ENCODE results near the gene ANKRD44.

Gene ANKRD44

GRCh38 chr2:197236159-197236558 is 74.4 kb downstream of the ANKRD44 start:
- no peak overlapping the region for H3K4me3 ChIP-seq (ENCODE audit: low read depth, low read length)
- no peak for TF ChIP-seq CTCF (IDR thresholded peaks at IDR 0.05; ENCODE audit: borderline replicate concordance, insufficient read depth, low read depth, low read length)

- TF ChIP-seq CTCF (IDR thresholded peaks at IDR 0.05; ENCODE audit: borderline replicate concordance, insufficient read depth, low read depth, low read length): no peak
- no peak overlapping the region for H3K4me3 ChIP-seq (ENCODE audit: low read depth, low read length)
These were observed 74.9 kb downstream of the ANKRD44 start for GRCh38 chr2:197235711-197236110.

- TF ChIP-seq CTCF (IDR thresholded peaks at IDR 0.05; ENCODE audit: borderline replicate concordance, insufficient read depth, low read depth, low read length): no peak
- H3K4me3 ChIP-seq (ENCODE audit: low read depth, low read length): no peak overlapping the region
These were observed 75.8 kb downstream of the ANKRD44 start for GRCh38 chr2:197234671-197235191.

GRCh38 chr2:197233473-197233872 is 77.1 kb downstream of the ANKRD44 start:
- no peak for TF ChIP-seq CTCF (IDR thresholded peaks at IDR 0.05; ENCODE audit: borderline replicate concordance, insufficient read depth, low read depth, low read length)
- no peak overlapping the region for H3K4me3 ChIP-seq (ENCODE audit: low read depth, low read length)

GRCh38 chr2:197232010-197232409 is 78.6 kb downstream of the ANKRD44 start:
- TF ChIP-seq CTCF (IDR thresholded peaks at IDR 0.05; ENCODE audit: borderline replicate concordance, insufficient read depth, low read depth, low read length): no peak
- no peak overlapping the region for H3K4me3 ChIP-seq (ENCODE audit: low read depth, low read length)

- no peak overlapping the region for H3K4me3 ChIP-seq (ENCODE audit: low read depth, low read length)
- no peak for TF ChIP-seq CTCF (IDR thresholded peaks at IDR 0.05; ENCODE audit: borderline replicate concordance, insufficient read depth, low read depth, low read length)
These were observed 80.8 kb downstream of the ANKRD44 start for GRCh38 chr2:197229509-197230443.

GRCh38 chr2:197223451-197223850 is 87.1 kb downstream of the ANKRD44 start:
- no peak overlapping the region for H3K4me3 ChIP-seq (ENCODE audit: low read depth, low read length)
- no peak for TF ChIP-seq CTCF (IDR thresholded peaks at IDR 0.05; ENCODE audit: borderline replicate concordance, insufficient read depth, low read depth, low read length)

All from GM12875 (cell line).